Renal pelvis (tissue), 4 donors: ENCODE results near the gene SPDYE18. TPM values are rescaled to one million over a fixed set of nuclear protein-coding genes. Genes with fewer than 3 reads are reported as not detected.
"Not testable (repeated sequence)": the region's sequence is repeated elsewhere in the genome, so short reads cannot be mapped to it uniquely, and the experiment has no call there.

Experiments
- DNase-seq: peaks from one replicate; pipeline ENCODE4 v3.0.0-alpha.2; 2013
- polyA plus RNA-seq, 3 donors: library from polyadenylated mRNA; unstranded; fragments of 120-200 nt; gene quantifications; one replicate each; pipeline ENCODE4 v1.2.1, GENCODE V29; 2013; ENCODE audit not compliant: insufficient read length in 3 of 3

Gene SPDYE18
- polyA plus RNA-seq, 3 donors = 0.58 to 1.6 (median 1.3) TPM

GRCh38 chr7:77006127-77007110 lies 55.9 kb downstream of the SPDYE18 start:
- DNase-seq = not testable (repeated sequence)

GRCh38 chr7:77005461-77006057 lies 56.8 kb downstream of the SPDYE18 start:
- DNase-seq = not testable (repeated sequence)

- DNase-seq = not testable (repeated sequence)
Measured at GRCh38 chr7:77004151-77004550, 58.2 kb downstream of the SPDYE18 start.

GRCh38 chr7:77003241-77003640 lies 59.1 kb downstream of the SPDYE18 start:
- DNase-seq = not testable (repeated sequence)

- DNase-seq = not testable (repeated sequence)
Measured at GRCh38 chr7:77002678-77003233, 59.6 kb downstream of the SPDYE18 start.

GRCh38 chr7:77002104-77002503 lies 60.3 kb downstream of the SPDYE18 start:
- not testable (repeated sequence) for DNase-seq

Other genes starting within 250 kb of the SPDYE18 start
- gene SPDYE17, start 30.2 kb downstream of the SPDYE18 start, polyA plus RNA-seq = not detected
- 10 to 100 TPM; 17.7 to 30.4 (median 27.9) TPM for gene CCDC146, start 60.1 kb upstream of the SPDYE18 start, polyA plus RNA-seq
- gene FGL2, start 137.3 kb upstream of the SPDYE18 start, polyA plus RNA-seq = 10 to 100 TPM; 33.2 to 48.7 (median 35.1) TPM